Ovary (tissue), 9 donors: ENCODE measurements around the gene GRIK5. TPM values are rescaled to one million over a fixed set of nuclear protein-coding genes. Genes with fewer than 3 reads are reported as not detected.

Experiments
- DNase-seq, 5 donors: peaks; one replicate each; pipeline ENCODE4 v3.0.0-alpha.2; 2019 to 2020
- H3K27ac ChIP-seq, 2 donors: fragments of 200-600 bp; one replicate each; pipeline versions ENCODE4 v1.5.1 to v1.8.0; 2019 to 2022
- H3K27me3 ChIP-seq: fragments of 200-600 bp; one replicate; pipeline ENCODE4 v1.8.0; 2022
- H3K36me3 ChIP-seq: fragments of 200-600 bp; sonication (generic); one replicate; pipeline ENCODE4 v1.5.1; 2019
- H3K4me1 ChIP-seq: one replicate; pipeline ENCODE4 v1.8.1; 2013; ENCODE audit warnings: mild to moderate bottlenecking, moderate library complexity; ENCODE audit not compliant: insufficient read depth
- H3K4me3 ChIP-seq: fragments of 200-600 bp; sonication (generic); one replicate; pipeline ENCODE4 v1.5.1; 2017
- H3K9me3 ChIP-seq, 2 donors: fragments of 200-600 bp in 1 of 2; sonication (generic) in 1 of 2; one replicate each; pipeline versions ENCODE4 v1.5.1 to v1.8.1; 2013 to 2019; ENCODE audit warnings: mild to moderate bottlenecking in 1 of 2, moderate library complexity in 1 of 2
- EP300 ChIP-seq: sonication (generic); formaldehyde crosslinking; IDR thresholded peaks from one replicate; pipeline ENCODE4 v1.6.1; 2017; ENCODE audit warnings: antibody characterized with exemption
- POLR2A ChIP-seq: fragments of 450-650 bp; IDR thresholded peaks from one replicate; pipeline ENCODE4 v1.6.1; 2017; ENCODE audit warnings: antibody characterized with exemption, mild to moderate bottlenecking, moderate library complexity
- WGBS, 3 donors: extraction: QIAGEN DNeasy Blood & Tissue Kit in 1 of 3; methylation state at CpG; one replicate each; pipeline versions ENCODE4 v1.1.5 to v1.1.7; 2013 to 2017; 5-methylcytosine and 5-hydroxymethylcytosine counted together
- intact Hi-C, 4 donors: fragments of 100-400 bp; cut with DNase I; formaldehyde crosslinking; loops; one replicate each; pipeline versions ENCODE4 v1.11.0 to v1.15.1; 2022 to 2023
- polyA plus RNA-seq, 2 donors: library from polyadenylated mRNA; stranded (reverse); fragments of 200-250 nt in 1 of 2; fragments of 350-450 nt in 1 of 2; fragmentation: Illumina TruSeq in 1 of 2; extraction: RNeasy Lipid Tissue Mini Kit (QIAGEN cat#74804) in 1 of 2; gene quantifications; one replicate each; pipeline ENCODE4 v1.2.3, GENCODE V29; 2013 to 2014
- total RNA-seq, 7 donors: library from RNA; depleted of rRNA in 2 of 7; stranded (reverse); fragments of >200 nt in 2 of 7; fragmentation: NEBNext Ultra II Directional in 3 of 7; extraction: Animal tissue kit (Norgen Biotek cat#: 25700) in 3 of 7; gene quantifications; one replicate each; pipeline versions ENCODE4 v1.1.0 to v1.2.4, GENCODE V29; 2016 to 2023
- TF ChIP-seq, protein P1 (sequence below), 3 donors: fragments of 450-650 bp in 2 of 3; fragments of 200-600 bp in 1 of 3; IDR thresholded peaks; one replicate each; pipeline versions ENCODE4 v1.5.1 to v1.8.0; 2016 to 2022; ENCODE audit warnings: antibody characterized with exemption in 3 of 3, mild to moderate bottlenecking in 1 of 3
- donor health status: DM: no; HTN: no; CAD: no; lungs with moderate emphysema.
- donor health status: DM: no; HTN: no; CAD: no.
- donor health status: Bipolar disorder and iron deficiency.
- donor health status: DM: yes; HTN: yes; CAD: no.
- donor health status: DM: no; HTN: no; CAD: no.
- donor health status: DM: yes; HTN: yes; CAD: no.

Gene GRIK5
- total and polyA plus RNA-seq, 9 donors = 1.7 to 16.3 (median 3.7) TPM

DNA sequence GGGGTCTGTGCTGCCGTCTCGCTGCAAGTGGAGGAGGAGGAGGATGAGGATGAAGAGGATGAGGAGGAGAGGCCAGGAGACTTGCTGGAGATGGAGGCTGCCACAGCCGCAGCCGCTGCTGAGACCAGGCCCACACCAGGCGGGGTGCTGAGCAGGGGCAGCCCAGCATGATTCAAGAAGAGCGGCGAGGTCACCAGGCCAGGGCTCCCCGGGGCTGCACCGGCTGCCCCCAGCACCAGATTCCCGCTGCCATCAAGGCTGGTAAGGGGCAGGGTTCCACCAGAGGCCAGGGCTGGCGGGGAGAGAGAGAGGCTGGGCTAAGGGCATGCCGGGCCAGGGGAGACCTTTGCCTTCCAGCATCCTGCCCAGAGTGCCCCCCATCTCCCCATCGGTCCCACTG is 21.3 kb upstream of the GRIK5 start:
- Histone ChIP-seq H3K36me3 (no peaks in the 10 kb centered on the region), H3K27ac (no peak overlapping the region), H3K4me3 (no peak overlapping the region), H3K9me3 (no peaks in the 10 kb centered on the region), H3K4me1 (peaks cover 3% of the 10 kb centered on the region), H3K27me3 (no peaks in the 10 kb centered on the region)
- WGBS, 3 donors = 76 to 83% (median 78%) methylated on average over 11 to 13 of the region's 13 CpGs
- no peak for TF ChIP-seq POLR2A
- TF ChIP-seq EP300 = no peak
- TF ChIP-seq, protein P1, sequence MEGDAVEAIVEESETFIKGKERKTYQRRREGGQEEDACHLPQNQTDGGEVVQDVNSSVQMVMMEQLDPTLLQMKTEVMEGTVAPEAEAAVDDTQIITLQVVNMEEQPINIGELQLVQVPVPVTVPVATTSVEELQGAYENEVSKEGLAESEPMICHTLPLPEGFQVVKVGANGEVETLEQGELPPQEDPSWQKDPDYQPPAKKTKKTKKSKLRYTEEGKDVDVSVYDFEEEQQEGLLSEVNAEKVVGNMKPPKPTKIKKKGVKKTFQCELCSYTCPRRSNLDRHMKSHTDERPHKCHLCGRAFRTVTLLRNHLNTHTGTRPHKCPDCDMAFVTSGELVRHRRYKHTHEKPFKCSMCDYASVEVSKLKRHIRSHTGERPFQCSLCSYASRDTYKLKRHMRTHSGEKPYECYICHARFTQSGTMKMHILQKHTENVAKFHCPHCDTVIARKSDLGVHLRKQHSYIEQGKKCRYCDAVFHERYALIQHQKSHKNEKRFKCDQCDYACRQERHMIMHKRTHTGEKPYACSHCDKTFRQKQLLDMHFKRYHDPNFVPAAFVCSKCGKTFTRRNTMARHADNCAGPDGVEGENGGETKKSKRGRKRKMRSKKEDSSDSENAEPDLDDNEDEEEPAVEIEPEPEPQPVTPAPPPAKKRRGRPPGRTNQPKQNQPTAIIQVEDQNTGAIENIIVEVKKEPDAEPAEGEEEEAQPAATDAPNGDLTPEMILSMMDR (IDR thresholded peaks at IDR 0.05) = no peak
- no peak for DNase-seq
- intact Hi-C loops = no loop called here

DNA sequence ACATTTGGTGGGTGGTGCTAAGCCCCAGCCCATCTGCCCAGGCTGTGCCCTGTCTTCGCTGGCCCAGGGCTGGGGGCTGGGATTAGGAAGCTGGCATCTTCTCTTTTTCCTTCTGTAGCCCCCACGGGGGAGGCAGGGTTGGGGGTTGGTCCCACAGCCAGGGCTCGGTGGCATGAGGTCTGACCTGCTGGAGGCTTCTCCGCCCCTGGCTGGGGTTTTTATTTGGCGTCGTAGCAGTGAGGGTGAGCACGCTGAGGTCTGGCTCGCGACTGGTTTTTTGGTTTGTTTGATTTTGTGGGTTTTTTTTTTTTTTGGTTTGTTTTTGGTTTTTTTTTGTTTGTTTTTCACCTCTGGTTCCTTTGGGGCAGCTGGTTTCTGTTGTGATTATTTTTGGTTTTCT is 20.7 kb upstream of the GRIK5 start:
- Histone ChIP-seq H3K27me3 (no peaks in the 10 kb centered on the region), H3K9me3 (no peaks in the 10 kb centered on the region), H3K36me3 (no peaks in the 10 kb centered on the region), H3K27ac (no peak overlapping the region), H3K4me1 (peaks cover 3% of the 10 kb centered on the region), H3K4me3 (no peak overlapping the region)
- no peak for DNase-seq
- TF ChIP-seq POLR2A (no peak), EP300 (no peak)
- TF ChIP-seq, protein P1 (IDR thresholded peaks at IDR 0.05) = no peak
- intact Hi-C loops = no loop called here
- WGBS, 3 donors = 41 to 54% (median 48%) methylated on average over 9 of the region's 9 CpGs

DNA sequence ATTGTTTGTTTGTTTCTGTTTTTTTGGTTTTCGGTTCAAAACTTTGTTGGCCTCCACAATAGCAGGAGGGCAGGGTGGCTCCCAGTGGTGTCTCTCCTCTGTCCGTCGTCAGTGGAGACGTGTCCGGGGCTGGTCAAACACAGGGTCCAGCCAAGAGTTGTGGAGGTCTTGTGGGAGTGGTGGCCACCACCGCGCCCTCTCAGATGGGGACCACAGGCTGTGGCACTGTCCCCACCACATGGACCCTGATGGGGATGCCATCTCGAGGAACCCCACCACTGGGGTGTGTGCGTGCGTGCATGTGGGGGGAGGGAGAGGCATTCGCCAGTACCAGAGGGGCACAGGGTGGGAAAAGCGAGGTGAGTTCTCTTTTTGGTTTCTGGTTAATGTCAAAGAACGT is 19.8 kb upstream of the GRIK5 start:
- H3K9me3 ChIP-seq = no peaks in the 10 kb centered on the region
- no peak for DNase-seq
- 93 to 97% (median 96%) methylated on average over 13 of the region's 13 CpGs for WGBS, 3 donors
- no peak overlapping the region for H3K4me3 ChIP-seq
- TF ChIP-seq, protein P1 (IDR thresholded peaks at IDR 0.05) = no peak
- no peak overlapping the region for H3K27ac ChIP-seq
- peaks cover 3% of the 10 kb centered on the region for H3K4me1 ChIP-seq
- no peaks in the 10 kb centered on the region for H3K36me3 ChIP-seq
- intact Hi-C loops = no loop called here
- H3K27me3 ChIP-seq = no peaks in the 10 kb centered on the region

DNA sequence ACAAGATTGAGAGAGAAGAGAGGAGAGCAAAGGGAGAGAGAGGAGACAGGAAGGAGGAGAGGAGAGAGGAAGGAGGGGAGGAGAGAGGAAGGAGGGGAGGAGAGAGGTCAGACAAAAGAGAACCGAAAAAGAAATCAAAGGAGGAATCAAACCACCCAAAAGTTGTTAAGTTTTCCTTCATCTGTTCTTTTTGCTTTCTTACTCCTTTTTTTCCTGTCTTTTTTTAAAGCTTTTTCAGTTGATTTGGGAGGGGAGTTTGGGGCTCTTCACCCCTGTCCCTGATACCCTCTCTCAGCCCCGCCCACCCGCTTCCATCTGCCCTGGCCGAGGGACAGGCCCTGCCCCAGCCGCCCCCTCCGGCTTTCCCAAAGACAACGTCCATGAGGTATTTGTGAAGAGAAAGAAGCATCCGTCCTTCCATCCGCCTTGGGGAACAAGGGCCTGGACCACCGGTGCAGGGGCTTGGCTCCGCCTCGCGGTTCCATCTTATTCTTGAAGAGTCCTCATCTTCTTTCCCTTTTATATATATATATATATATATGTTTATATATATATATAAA is 19.3 kb upstream of the GRIK5 start:
- H3K4me1 ChIP-seq = peaks cover 3% of the 10 kb centered on the region

DNA sequence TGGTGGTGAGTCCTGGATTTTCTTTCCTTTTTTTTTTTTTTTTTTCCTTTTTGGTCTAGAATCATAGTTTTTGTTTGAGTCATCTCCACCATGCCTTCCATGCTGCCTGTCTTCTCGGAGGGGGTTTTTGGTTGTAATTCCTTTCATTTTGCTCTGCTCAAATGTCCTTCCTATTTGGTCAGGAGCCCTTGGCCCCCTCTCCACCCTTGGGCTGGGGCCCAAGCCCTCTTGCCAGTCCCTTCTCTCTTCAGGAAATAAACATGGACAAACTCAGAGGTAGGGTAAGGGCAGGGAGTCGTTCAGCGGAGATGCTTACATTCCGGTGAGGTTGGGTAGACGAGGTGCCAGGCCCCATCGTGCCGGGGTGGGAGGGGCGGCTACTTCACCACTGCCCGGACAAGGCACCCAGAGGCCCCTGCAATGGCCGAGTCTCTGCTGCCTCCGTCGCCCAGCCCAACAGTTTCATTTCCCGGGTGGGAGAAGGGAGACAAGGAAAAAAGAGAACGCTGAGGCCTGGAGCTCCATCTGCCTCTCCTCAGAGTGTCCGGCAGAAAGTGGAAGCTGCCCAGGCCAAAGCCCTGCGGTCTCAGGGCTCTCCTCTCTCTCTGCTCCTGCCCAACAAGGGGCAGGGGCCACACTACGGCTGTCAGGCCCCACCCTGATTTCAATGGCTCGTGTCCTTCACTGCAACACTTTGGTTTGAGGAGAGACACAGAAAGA is 18.6 kb upstream of the GRIK5 start:
- TF ChIP-seq POLR2A = no peak
- TF ChIP-seq, protein P1 (IDR thresholded peaks at IDR 0.05) = no peak
- no peak for TF ChIP-seq EP300
- H3K9me3 ChIP-seq = no peaks in the 10 kb centered on the region
- H3K36me3 ChIP-seq = no peaks in the 10 kb centered on the region
- no peak overlapping the region for H3K4me3 ChIP-seq
- peaks cover 3% of the 10 kb centered on the region for H3K4me1 ChIP-seq
- no peak for DNase-seq
- H3K27me3 ChIP-seq = no peaks in the 10 kb centered on the region
- intact Hi-C loops = no loop called here
- H3K27ac ChIP-seq = no peak overlapping the region
- 36 to 45% (median 38%) methylated on average over 18 of the region's 18 CpGs for WGBS, 3 donors

More for the DNA sequence above, 19.3 kb upstream of the GRIK5 start:
- Histone ChIP-seq H3K36me3 (no peaks in the 10 kb centered on the region), H3K27me3 (no peaks in the 10 kb centered on the region), H3K27ac (no peak overlapping the region), H3K4me3 (no peak overlapping the region), H3K9me3 (no peaks in the 10 kb centered on the region)
- intact Hi-C loops = no loop called here
- WGBS, 3 donors = 73 to 81% (median 79%) methylated on average over 13 of the region's 13 CpGs
- no peak for TF ChIP-seq EP300
- TF ChIP-seq POLR2A = no peak
- no peak for DNase-seq
